Body of pancreas (tissue), 4 donors: ENCODE measurements around the gene MORN1. TPM values are rescaled to one million over a fixed set of nuclear protein-coding genes. Genes with fewer than 3 reads are reported as not detected.

Experiments
- ATAC-seq: fragments of 150-250 bp; one replicate; pipeline ENCODE4 v1.9.1; 2016
- DNase-seq, 4 donors: peaks; one replicate each; pipeline ENCODE4 v3.0.0-alpha.2; 2019
- H3K27ac ChIP-seq, 4 donors: fragments of 200-600 bp; sonication (generic); 1 replicate in 3 of 4; 2 replicates in 1 of 4; pipeline versions ENCODE4 v1.5.1 to v1.6.1; 2016 to 2019; ENCODE audit warnings: mild to moderate bottlenecking in 1 of 4, mixed read lengths in 1 of 4, moderate library complexity in 1 of 4
- H3K27me3 ChIP-seq, 2 donors: fragments of 200-600 bp; sonication (generic); one replicate each; pipeline ENCODE4 v1.6.0; 2016; ENCODE audit warnings: mild to moderate bottlenecking in 1 of 2
- H3K36me3 ChIP-seq, 2 donors: fragments of 200-600 bp; sonication (generic); replicated peaks in 1 of 2; 2 replicates each; pipeline ENCODE4 v1.5.1; 2016; ENCODE audit warnings: low read depth in 2 of 2; ENCODE audit not compliant: insufficient read depth in 1 of 2
- H3K4me1 ChIP-seq: fragments of 200-600 bp; sonication (generic); one replicate; pipeline ENCODE4 v1.6.0; 2016
- H3K4me3 ChIP-seq, 2 donors: fragments of 200-600 bp; sonication (generic); 1 replicate in 1 of 2; 2 replicates in 1 of 2; pipeline ENCODE4 v1.5.1; 2016 to 2019
- H3K9me3 ChIP-seq, 3 donors: fragments of 200-600 bp; sonication (generic); 1 replicate in 2 of 3; 2 replicates in 1 of 3; pipeline ENCODE4 v1.5.1; 2016
- CTCF ChIP-seq, 7 experiments: fragments of 450-650 bp in 4 of 7; fragments of 200-600 bp in 3 of 7; sonication (generic) in 3 of 7; IDR thresholded peaks; one replicate each; pipeline ENCODE4 v1.5.1; 2016 to 2019; ENCODE audit warnings: antibody characterized with exemption in 7 of 7
- POLR2A ChIP-seq, 3 donors: fragments of 450-650 bp; IDR thresholded peaks; one replicate each; pipeline ENCODE4 v1.6.1; 2016; ENCODE audit warnings: antibody characterized with exemption in 3 of 3, mild to moderate bottlenecking in 2 of 3
- WGBS, 2 donors: methylation state at CpG; one replicate each; pipeline ENCODE4 v1.1.5; 2017; 5-methylcytosine and 5-hydroxymethylcytosine counted together
- intact Hi-C: fragments of 100-400 bp; cut with DNase I; formaldehyde crosslinking; loops from one replicate; pipeline ENCODE4 v1.15.1; 2023
- total RNA-seq, 2 donors: library from RNA; depleted of rRNA; stranded (reverse); fragments of >200 nt; gene quantifications; one replicate each; pipeline ENCODE4 v1.1.0, GENCODE V29; 2016

MORN1 gene
- total RNA-seq, 2 donors from 2014 or later, result 7.0 to 17.8 TPM

DNA sequence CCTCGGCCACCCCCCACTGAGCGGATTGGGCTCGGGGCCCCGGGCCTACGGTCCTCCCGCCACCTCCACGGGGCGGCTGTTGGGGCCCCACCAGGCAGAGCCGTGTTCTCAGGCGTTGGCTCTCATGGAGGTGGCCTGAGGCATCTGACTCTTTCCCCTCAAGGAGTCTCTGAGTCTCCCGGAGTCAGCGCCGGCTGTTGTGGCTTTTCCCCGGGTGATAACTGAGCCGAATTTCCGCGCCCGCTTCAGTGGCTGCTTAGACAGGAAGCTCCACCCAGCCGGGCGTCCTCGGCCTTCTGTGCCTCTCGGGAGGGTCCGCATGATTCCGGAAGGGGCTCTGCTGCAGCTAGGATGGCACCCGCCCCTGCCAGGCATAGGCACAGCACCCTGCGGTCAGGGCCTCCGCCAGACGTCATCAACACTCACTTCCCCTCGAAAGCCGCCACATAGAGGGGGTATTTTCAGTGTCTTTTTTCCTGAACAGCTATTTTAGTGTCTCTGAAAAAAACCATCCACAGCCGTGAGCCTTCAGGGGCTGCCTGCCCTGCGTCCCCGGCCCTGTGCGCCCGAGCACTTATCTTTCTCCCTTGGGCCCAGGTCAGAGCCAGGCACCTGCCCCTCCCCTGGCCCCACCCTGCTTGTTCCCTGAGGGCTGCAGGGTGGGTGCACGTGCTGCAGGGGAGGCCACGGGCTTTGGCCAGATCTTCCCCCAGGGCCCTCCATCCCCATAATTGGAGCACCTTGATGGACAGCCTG lies 90.3 kb downstream of the MORN1 start:
- Histone ChIP-seq H3K27me3 (no peaks in the 10 kb centered on the region), H3K4me3 (no peak overlapping the region)

DNA sequence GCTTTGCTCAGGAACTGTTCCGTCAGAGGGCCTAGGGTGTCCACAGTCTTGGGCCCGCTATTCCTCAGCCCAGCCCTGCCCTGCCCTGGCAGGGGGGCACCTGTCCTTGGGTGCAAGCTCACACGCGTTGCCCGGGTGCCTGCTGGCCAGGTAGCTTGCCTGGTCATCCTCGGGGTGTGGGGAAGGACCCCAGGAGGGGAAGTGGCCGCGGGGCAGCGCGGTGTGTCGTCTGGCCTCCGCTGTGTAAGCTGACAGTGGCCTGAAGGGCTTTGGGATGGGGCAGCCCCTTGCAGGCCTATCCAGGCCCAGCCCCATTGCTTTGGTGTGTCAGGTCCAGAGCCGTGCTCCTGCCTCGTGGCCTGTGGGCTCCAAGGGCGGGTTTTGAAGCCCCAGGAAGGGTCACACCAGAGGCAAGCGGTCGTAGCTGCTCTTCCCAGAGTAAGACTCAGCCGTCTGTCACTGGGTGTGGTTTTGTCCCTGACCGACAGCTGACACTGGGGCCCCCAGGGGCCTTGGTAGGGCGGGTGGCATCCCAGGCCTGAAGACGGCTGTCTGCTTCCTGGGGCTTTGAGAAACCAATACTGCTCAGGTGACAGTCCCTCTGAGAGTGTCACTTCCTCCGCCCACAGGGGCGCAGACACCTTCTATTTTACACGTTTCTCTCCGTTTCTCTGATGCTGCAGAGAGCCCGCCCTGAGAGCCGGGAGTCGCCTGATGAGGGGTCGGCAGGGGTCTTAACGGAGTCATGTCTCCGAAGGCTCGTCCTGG lies 91.2 kb downstream of the MORN1 start:
- intact Hi-C loops, result no loop called here
- peaks cover 15% of the 10 kb centered on the region for H3K4me1 ChIP-seq
- peaks cover 6 to 7% of the 10 kb centered on the region in 2 donors for H3K36me3 ChIP-seq
- 71 to 77% methylated on average over 13 to 32 of the region's 32 CpGs for WGBS, 2 donors
- DNase-seq (no peak), ATAC-seq (no peak)
- TF ChIP-seq CTCF (IDR thresholded peaks at IDR 0.05) (no peak), POLR2A (IDR thresholded peaks at IDR 0.05) (no peak)
- H3K9me3 ChIP-seq, result no peaks in the 10 kb centered on the region
- H3K4me3 ChIP-seq, result no peak overlapping the region
- no peaks in the 10 kb centered on the region for H3K27me3 ChIP-seq
- peak overlapping the region in 3 of 4 donors; percentile 26 to 77 (median 66) for H3K27ac ChIP-seq

More for the DNA sequence above, 90.3 kb downstream of the MORN1 start:
- peak; percentile 43 to 85 (median 54) for DNase-seq
- TF ChIP-seq CTCF (IDR thresholded peaks at IDR 0.05) (no peak), POLR2A (IDR thresholded peaks at IDR 0.05) (peak in 2 of 3 donors; percentile 31 to 50)
- WGBS, 2 donors, result 73% methylated on average over 27 to 37 of the region's 37 CpGs
- Histone ChIP-seq H3K36me3 (peaks cover 7 to 10% of the 10 kb centered on the region in 2 donors), H3K9me3 (no peaks in the 10 kb centered on the region), H3K4me1 (peaks cover 15% of the 10 kb centered on the region), H3K27ac (peak overlapping the region in 3 of 4 donors; percentile 26 to 77 (median 66))
- ATAC-seq, result peak; percentile 22
- intact Hi-C loops, result no loop called here

- Histone ChIP-seq H3K27me3 (no peaks in the 10 kb centered on the region), H3K9me3 (no peaks in the 10 kb centered on the region), H3K4me1 (peaks cover 15% of the 10 kb centered on the region), H3K4me3 (no peak overlapping the region), H3K36me3 (peaks cover 0 to 4% of the 10 kb centered on the region in 2 donors), H3K27ac (no peak overlapping the region)
- no peak for DNase-seq
- no peak for TF ChIP-seq CTCF (IDR thresholded peaks at IDR 0.05)
- no peak for TF ChIP-seq POLR2A (IDR thresholded peaks at IDR 0.05)
- no peak for ATAC-seq
- intact Hi-C loops, result no loop called here
- 72 to 73% methylated on average over 13 to 18 of the region's 24 CpGs for WGBS, 2 donors
These were observed 92.2 kb downstream of the MORN1 start for GRCh38 chr1:2299131-2299627.

DNA sequence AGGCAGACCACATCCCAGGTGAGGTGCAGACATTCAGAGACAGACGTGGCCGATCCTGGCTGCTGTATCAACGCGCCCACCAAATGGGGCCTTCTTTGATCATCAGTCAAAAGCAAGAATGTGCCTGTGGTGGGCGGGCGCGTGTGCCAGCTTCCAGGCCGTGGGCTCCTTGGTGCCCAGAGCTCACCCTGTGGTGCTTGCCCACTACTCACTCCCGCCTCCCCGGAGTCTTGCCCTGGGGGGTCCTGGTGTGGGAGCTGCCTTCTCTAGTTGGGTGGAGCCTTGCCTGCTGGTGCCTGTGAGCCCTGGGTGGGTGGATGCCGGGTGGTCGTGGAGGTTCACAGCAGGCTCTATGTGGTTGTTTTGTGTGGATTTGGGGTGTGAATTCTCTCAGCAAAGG lies 92.7 kb downstream of the MORN1 start:
- H3K4me1 ChIP-seq, result peaks cover 15% of the 10 kb centered on the region
- no peaks in the 10 kb centered on the region for H3K9me3 ChIP-seq
- ATAC-seq (no peak), DNase-seq (no peak)
- TF ChIP-seq POLR2A (IDR thresholded peaks at IDR 0.05), result no peak
- TF ChIP-seq CTCF (IDR thresholded peaks at IDR 0.05), result no peak
- H3K36me3 ChIP-seq, result peaks cover 0 to under 1% of the 10 kb centered on the region in 2 donors
- no peak overlapping the region for H3K4me3 ChIP-seq
- 84 to 95% methylated on average over 4 to 12 of the region's 12 CpGs for WGBS, 2 donors
- intact Hi-C loops, result no loop called here
- H3K27ac ChIP-seq, result no peak overlapping the region
- H3K27me3 ChIP-seq, result no peaks in the 10 kb centered on the region
